HepG2 (cell line): ENCODE data around the gene HECTD4. TPM values are rescaled to one million over a fixed set of nuclear protein-coding genes. Genes with fewer than 3 reads are reported as not detected.
A peak's percentile ranks its signal among the peaks of the same experiment; 100 is the strongest.

Experiments
- ARID5B ChIP-seq: IDR thresholded peaks from 2 replicates; pipeline ENCODE4 v1.4.0; 2020; ENCODE audit warnings: mild to moderate bottlenecking, missing genetic modification reagents
- CC2D1A ChIP-seq: sonication (generic); formaldehyde crosslinking; IDR thresholded peaks from 2 replicates; pipeline ENCODE4 v1.8.1; 2023; ENCODE audit warnings: mild to moderate bottlenecking, missing genetic modification reagents
- CCAR2 ChIP-seq: fragments of 200-400 bp; formaldehyde crosslinking; optimal IDR thresholded peaks from 2 replicates; pipeline ENCODE3; 2018; ENCODE audit warnings: low read depth, mild to moderate bottlenecking, low read length, moderate library complexity
- CENPT ChIP-seq: sonication (generic); formaldehyde crosslinking; IDR thresholded peaks from 2 replicates; pipeline ENCODE4 v1.8.0; 2022; ENCODE audit warnings: low read depth, mild to moderate bottlenecking, moderate library complexity, missing genetic modification reagents
- CERS6 ChIP-seq: sonication (generic); formaldehyde crosslinking; IDR thresholded peaks from 2 replicates; pipeline ENCODE4 v1.5.0; 2020; ENCODE audit warnings: missing genetic modification reagents
- ELF4 ChIP-seq: sonication (generic); formaldehyde crosslinking; IDR thresholded peaks from 2 replicates; pipeline ENCODE4 v1.5.0; 2020; ENCODE audit warnings: missing genetic modification reagents, mild to moderate bottlenecking, moderate library complexity, borderline replicate concordance
- FLYWCH1 ChIP-seq: sonication (generic); formaldehyde crosslinking; IDR thresholded peaks from 2 replicates; pipeline ENCODE4 v1.8.1; 2023; ENCODE audit warnings: mild to moderate bottlenecking, missing genetic modification reagents
- IRF9 ChIP-seq: sonication (generic); formaldehyde crosslinking; IDR thresholded peaks from 2 replicates; pipeline ENCODE4 v1.8.0; 2022; ENCODE audit warnings: missing genetic modification reagents, mild to moderate bottlenecking, borderline replicate concordance
- JUN ChIP-seq: sonication (generic); formaldehyde crosslinking; IDR thresholded peaks from 2 replicates; pipeline ENCODE4 v1.4.0; 2020; ENCODE audit warnings: mild to moderate bottlenecking, missing genetic modification reagents
- MYPOP ChIP-seq: sonication (generic); formaldehyde crosslinking; IDR thresholded peaks from 2 replicates; pipeline ENCODE4 v1.8.1; 2023; ENCODE audit warnings: mild to moderate bottlenecking, moderate library complexity, missing genetic modification reagents
- PHF20 ChIP-seq: sonication (generic); formaldehyde crosslinking; IDR thresholded peaks from 2 replicates; pipeline ENCODE4 v1.5.0; 2020; ENCODE audit warnings: mild to moderate bottlenecking, missing genetic modification reagents
- POLR2AphosphoS5 ChIP-seq: IDR thresholded peaks from 2 replicates; pipeline ENCODE4 v1.6.1; 2012; ENCODE audit warnings: low read depth, low read length
- SNAPC5 ChIP-seq: sonication (generic); formaldehyde crosslinking; IDR thresholded peaks from 2 replicates; pipeline ENCODE4 v1.8.1; 2023; ENCODE audit warnings: mild to moderate bottlenecking, missing genetic modification reagents, borderline replicate concordance
- SP140L ChIP-seq: sonication (generic); formaldehyde crosslinking; IDR thresholded peaks from 2 replicates; pipeline ENCODE4 v1.4.0; 2020; ENCODE audit warnings: missing genetic modification reagents, borderline replicate concordance
- TCF7 ChIP-seq: sonication (generic); IDR thresholded peaks from 2 replicates; pipeline ENCODE4 v1.6.1; 2016; ENCODE audit warnings: antibody characterized with exemption, low read depth
- ZC3H13 ChIP-seq: sonication (generic); formaldehyde crosslinking; IDR thresholded peaks from 2 replicates; pipeline ENCODE4 v1.8.1; 2023; ENCODE audit warnings: mild to moderate bottlenecking, missing genetic modification reagents, moderate library complexity
- ZFY ChIP-seq: sonication (generic); formaldehyde crosslinking; IDR thresholded peaks from 2 replicates; pipeline ENCODE4 v1.4.0; 2020; ENCODE audit warnings: missing genetic modification reagents
- ZNF441 ChIP-seq: sonication (generic); formaldehyde crosslinking; IDR thresholded peaks from 2 replicates; pipeline ENCODE4 v1.7.0; 2021; ENCODE audit warnings: missing genetic modification reagents, borderline replicate concordance
- ZNF451 ChIP-seq: sonication (generic); formaldehyde crosslinking; IDR thresholded peaks from 2 replicates; pipeline ENCODE4 v1.5.0; 2020; ENCODE audit warnings: mild to moderate bottlenecking, missing genetic modification reagents
- ZNF484 ChIP-seq: sonication (generic); formaldehyde crosslinking; IDR thresholded peaks from 2 replicates; pipeline ENCODE4 v1.5.1; 2020; ENCODE audit warnings: mild to moderate bottlenecking, low read depth, missing genetic modification reagents, borderline replicate concordance
- ZNF552 ChIP-seq: sonication (generic); formaldehyde crosslinking; IDR thresholded peaks from 2 replicates; pipeline ENCODE4 v1.9.0; 2022; ENCODE audit warnings: missing genetic modification reagents, mild to moderate bottlenecking, borderline replicate concordance
- ZNF557 ChIP-seq: sonication (generic); formaldehyde crosslinking; IDR thresholded peaks from 2 replicates; pipeline ENCODE4 v1.4.0; 2020; ENCODE audit warnings: missing genetic modification reagents
- polyA plus RNA-seq, 8 experiments: library from polyadenylated mRNA; depleted of rRNA in 3 of 8; stranded (reverse) in 7 of 8; unstranded in 1 of 8; fragments of >200 nt; fragmentation: Illumina TruSeq in 4 of 8; extraction: Trizol in 4 of 8; gene quantifications; 2 replicates each; pipeline versions ENCODE4 v1.2.1 to v1.2.3, GENCODE V29; 2011 to 2016; ENCODE audit warnings: low read depth in 4 of 8, missing spikeins in 1 of 8, mixed read lengths in 1 of 8; ENCODE audit not compliant: insufficient read depth in 1 of 8
- total RNA-seq, 5 experiments: library from RNA; depleted of rRNA; stranded (reverse); fragments of >200 nt; fragmentation: Illumina TruSeq; extraction: Trizol; gene quantifications; 2 replicates each; pipeline ENCODE4 v1.2.3, GENCODE V29; 2016; ENCODE audit warnings: low read depth in 1 of 5

Gene HECTD4
- total and polyA plus RNA-seq, 2 of the 13 experiments (the other 11 are each of a cell fraction or from before 2014, with no cell fraction given): 9.0 to 11.4 TPM

GRCh38 chr12:112125250-112125999 lies 256.8 kb downstream of the HECTD4 start, which contains the start of gene TRAFD1 (continued):
- no peak for TF ChIP-seq MYPOP (CRISPR knock-in tag)
- peak; percentile 76 for TF ChIP-seq ZNF441 (CRISPR knock-in tag)
- TF ChIP-seq CERS6: 0 out of 2 replicates have a peak, but pooled peaks have one; percentile 38
- peak; percentile 75 for TF ChIP-seq PHF20 (CRISPR knock-in tag)
- TF ChIP-seq SNAPC5 (CRISPR knock-in tag): no peak
- TF ChIP-seq ZC3H13 (CRISPR knock-in tag): peak; percentile 27; the same call in 1 of the 2 replicates
- TF ChIP-seq IRF9 (CRISPR knock-in tag): peak; percentile 84; the same call in 1 of the 2 replicates
- peak; percentile 91 for TF ChIP-seq ZFY (CRISPR knock-in tag)
- no peak for TF ChIP-seq ZNF557
- TF ChIP-seq ARID5B (CRISPR knock-in tag): no peak; the same call in 1 of the 2 replicates
- no peak for TF ChIP-seq TCF7
- TF ChIP-seq FLYWCH1 (CRISPR knock-in tag): no peak
- no peak; the same call in 1 of the 2 replicates for TF ChIP-seq JUN (CRISPR knock-in tag)
- TF ChIP-seq ZNF451 (CRISPR knock-in tag): peak; percentile 55; the same call in 1 of the 2 replicates
- TF ChIP-seq CENPT (CRISPR knock-in tag): no peak
- no peak for TF ChIP-seq CCAR2
- TF ChIP-seq ZNF552 (CRISPR knock-in tag): 0 out of 2 replicates have a peak, but pooled peaks have one; percentile 55
- 0 out of 2 replicates have a peak, but pooled peaks have one; percentile 43 for TF ChIP-seq ZNF484 (CRISPR knock-in tag)
- TF ChIP-seq CC2D1A (CRISPR knock-in tag): no peak
- TF ChIP-seq SP140L: no peak
- peak; percentile 94 for TF ChIP-seq POLR2AphosphoS5
- TF ChIP-seq ELF4 (CRISPR knock-in tag): peak; percentile 47; the same call in 1 of the 2 replicates
